Ovary (tissue), 9 donors: ENCODE results near the gene CFAP61. TPM values are rescaled to one million over a fixed set of nuclear protein-coding genes. Genes with fewer than 3 reads are reported as not detected.

ENCODE experiments used
- DNase-seq, 5 donors: peaks; one replicate each; pipeline ENCODE4 v3.0.0-alpha.2; 2019 to 2020
- H3K27ac ChIP-seq, 2 donors: fragments of 200-600 bp; one replicate each; pipeline versions ENCODE4 v1.5.1 to v1.8.0; 2019 to 2022
- H3K27me3 ChIP-seq: fragments of 200-600 bp; one replicate; pipeline ENCODE4 v1.8.0; 2022
- H3K36me3 ChIP-seq: fragments of 200-600 bp; sonication (generic); one replicate; pipeline ENCODE4 v1.5.1; 2019
- H3K4me1 ChIP-seq: one replicate; pipeline ENCODE4 v1.8.1; 2013; ENCODE audit warnings: mild to moderate bottlenecking, moderate library complexity; ENCODE audit not compliant: insufficient read depth
- H3K4me3 ChIP-seq: fragments of 200-600 bp; sonication (generic); one replicate; pipeline ENCODE4 v1.5.1; 2017
- H3K9me3 ChIP-seq, 2 donors: fragments of 200-600 bp in 1 of 2; sonication (generic) in 1 of 2; one replicate each; pipeline versions ENCODE4 v1.5.1 to v1.8.1; 2013 to 2019; ENCODE audit warnings: mild to moderate bottlenecking in 1 of 2, moderate library complexity in 1 of 2
- EP300 ChIP-seq: sonication (generic); formaldehyde crosslinking; IDR thresholded peaks from one replicate; pipeline ENCODE4 v1.6.1; 2017; ENCODE audit warnings: antibody characterized with exemption
- POLR2A ChIP-seq: fragments of 450-650 bp; IDR thresholded peaks from one replicate; pipeline ENCODE4 v1.6.1; 2017; ENCODE audit warnings: antibody characterized with exemption, mild to moderate bottlenecking, moderate library complexity
- WGBS, 3 donors: extraction: QIAGEN DNeasy Blood & Tissue Kit in 1 of 3; methylation state at CpG; one replicate each; pipeline versions ENCODE4 v1.1.5 to v1.1.7; 2013 to 2017; 5-methylcytosine and 5-hydroxymethylcytosine counted together
- intact Hi-C, 4 donors: fragments of 100-400 bp; cut with DNase I; formaldehyde crosslinking; loops; one replicate each; pipeline versions ENCODE4 v1.11.0 to v1.15.1; 2022 to 2023
- polyA plus RNA-seq, 2 donors: library from polyadenylated mRNA; stranded (reverse); fragments of 200-250 nt in 1 of 2; fragments of 350-450 nt in 1 of 2; fragmentation: Illumina TruSeq in 1 of 2; extraction: RNeasy Lipid Tissue Mini Kit (QIAGEN cat#74804) in 1 of 2; gene quantifications; one replicate each; pipeline ENCODE4 v1.2.3, GENCODE V29; 2013 to 2014
- total RNA-seq, 7 donors: library from RNA; depleted of rRNA in 2 of 7; stranded (reverse); fragments of >200 nt in 2 of 7; fragmentation: NEBNext Ultra II Directional in 3 of 7; extraction: Animal tissue kit (Norgen Biotek cat#: 25700) in 3 of 7; gene quantifications; one replicate each; pipeline versions ENCODE4 v1.1.0 to v1.2.4, GENCODE V29; 2016 to 2023
- TF ChIP-seq, protein P1 (sequence below), 3 donors: fragments of 450-650 bp in 2 of 3; fragments of 200-600 bp in 1 of 3; IDR thresholded peaks; one replicate each; pipeline versions ENCODE4 v1.5.1 to v1.8.0; 2016 to 2022; ENCODE audit warnings: antibody characterized with exemption in 3 of 3, mild to moderate bottlenecking in 1 of 3
- donor health status: DM: no; HTN: no; CAD: no; lungs with moderate emphysema.
- donor health status: DM: no; HTN: no; CAD: no.
- donor health status: Bipolar disorder and iron deficiency.
- donor health status: DM: yes; HTN: yes; CAD: no.
- donor health status: DM: no; HTN: no; CAD: no.
- donor health status: DM: yes; HTN: yes; CAD: no.

The CFAP61 gene
- total and polyA plus RNA-seq, 9 donors, result 0.12 to 13.1 (median 0.96) TPM; not detected in 1

- no peak overlapping the region for H3K27ac ChIP-seq
- no peak for TF ChIP-seq POLR2A
- no peaks in the 10 kb centered on the region for H3K36me3 ChIP-seq
- WGBS, 3 donors, result 81 to 91% (median 86%) methylated on average over 1 of the region's 1 CpG
- no peaks in the 10 kb centered on the region for H3K9me3 ChIP-seq
- no peak overlapping the region for H3K4me3 ChIP-seq
- no peak for DNase-seq
- no peaks in the 10 kb centered on the region for H3K4me1 ChIP-seq
- intact Hi-C loops, result no loop called here
- no peaks in the 10 kb centered on the region for H3K27me3 ChIP-seq
Observed at GRCh38 chr20:20273286-20273685, 221.0 kb downstream of the CFAP61 start.

- Histone ChIP-seq H3K9me3 (no peaks in the 10 kb centered on the region), H3K4me3 (no peak overlapping the region), H3K27ac (no peak overlapping the region), H3K27me3 (no peaks in the 10 kb centered on the region), H3K36me3 (no peaks in the 10 kb centered on the region), H3K4me1 (no peaks in the 10 kb centered on the region)
- TF ChIP-seq POLR2A (no peak), EP300 (no peak)
- TF ChIP-seq, protein P1, sequence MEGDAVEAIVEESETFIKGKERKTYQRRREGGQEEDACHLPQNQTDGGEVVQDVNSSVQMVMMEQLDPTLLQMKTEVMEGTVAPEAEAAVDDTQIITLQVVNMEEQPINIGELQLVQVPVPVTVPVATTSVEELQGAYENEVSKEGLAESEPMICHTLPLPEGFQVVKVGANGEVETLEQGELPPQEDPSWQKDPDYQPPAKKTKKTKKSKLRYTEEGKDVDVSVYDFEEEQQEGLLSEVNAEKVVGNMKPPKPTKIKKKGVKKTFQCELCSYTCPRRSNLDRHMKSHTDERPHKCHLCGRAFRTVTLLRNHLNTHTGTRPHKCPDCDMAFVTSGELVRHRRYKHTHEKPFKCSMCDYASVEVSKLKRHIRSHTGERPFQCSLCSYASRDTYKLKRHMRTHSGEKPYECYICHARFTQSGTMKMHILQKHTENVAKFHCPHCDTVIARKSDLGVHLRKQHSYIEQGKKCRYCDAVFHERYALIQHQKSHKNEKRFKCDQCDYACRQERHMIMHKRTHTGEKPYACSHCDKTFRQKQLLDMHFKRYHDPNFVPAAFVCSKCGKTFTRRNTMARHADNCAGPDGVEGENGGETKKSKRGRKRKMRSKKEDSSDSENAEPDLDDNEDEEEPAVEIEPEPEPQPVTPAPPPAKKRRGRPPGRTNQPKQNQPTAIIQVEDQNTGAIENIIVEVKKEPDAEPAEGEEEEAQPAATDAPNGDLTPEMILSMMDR (IDR thresholded peaks at IDR 0.05), result no peak
- WGBS, 3 donors, result 71 to 88% (median 74%) methylated on average over 3 of the region's 3 CpGs
- no peak for DNase-seq
- intact Hi-C loops, result no loop called here
Observed at GRCh38 chr20:20274821-20275220, 222.5 kb downstream of the CFAP61 start.

- Histone ChIP-seq H3K4me3 (no peak overlapping the region), H3K9me3 (no peaks in the 10 kb centered on the region), H3K4me1 (no peaks in the 10 kb centered on the region), H3K36me3 (no peaks in the 10 kb centered on the region), H3K27me3 (no peaks in the 10 kb centered on the region), H3K27ac (no peak overlapping the region)
- TF ChIP-seq POLR2A, result no peak
- TF ChIP-seq, protein P1 (IDR thresholded peaks at IDR 0.05), result no peak
- no peak for TF ChIP-seq EP300
- intact Hi-C loops, result no loop called here
- 28 to 35% (median 34%) methylated on average over 5 of the region's 5 CpGs for WGBS, 3 donors
- no peak for DNase-seq
Observed at GRCh38 chr20:20275636-20276035, 223.3 kb downstream of the CFAP61 start.

DNA sequence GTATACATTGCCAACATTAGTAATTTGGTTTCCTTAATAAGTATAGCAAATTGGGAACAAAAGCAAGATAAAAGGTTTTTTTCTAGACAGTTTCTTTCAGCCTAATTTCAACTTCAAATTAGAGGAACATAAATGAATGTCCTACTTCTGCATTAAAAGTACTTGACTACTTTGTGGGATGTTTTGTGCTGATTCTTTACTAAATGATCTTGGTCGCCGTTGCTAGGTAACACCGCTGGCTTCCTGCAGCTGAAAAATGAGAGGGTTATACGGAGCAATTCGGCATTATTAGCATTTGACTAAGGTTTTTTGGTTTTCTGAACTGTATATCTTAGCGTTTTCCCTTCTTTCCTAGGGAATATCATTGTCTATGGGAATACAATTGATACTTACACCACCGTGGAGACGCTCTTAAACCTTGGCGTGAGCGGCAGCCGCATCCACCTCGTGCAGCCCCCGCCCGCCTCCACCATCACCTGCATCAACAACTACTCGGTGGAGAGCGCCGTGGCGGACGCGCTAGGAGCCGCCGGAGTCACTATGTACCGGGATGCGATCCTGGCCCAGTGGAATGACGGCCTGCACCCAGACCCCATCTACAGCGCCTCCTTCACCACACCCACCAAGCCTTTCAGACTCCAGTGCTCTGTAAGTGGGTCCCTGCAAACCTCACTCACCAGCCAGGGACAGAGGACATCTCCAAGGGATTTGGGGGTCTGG is 224.6 kb downstream of the CFAP61 start:
- Histone ChIP-seq H3K27ac (no peak overlapping the region), H3K4me3 (no peak overlapping the region), H3K9me3 (no peaks in the 10 kb centered on the region), H3K36me3 (no peaks in the 10 kb centered on the region), H3K27me3 (no peaks in the 10 kb centered on the region), H3K4me1 (no peaks in the 10 kb centered on the region)
- intact Hi-C loops, result no loop called here
- no peak for DNase-seq
- TF ChIP-seq EP300 (no peak), POLR2A (no peak)
- TF ChIP-seq, protein P1 (IDR thresholded peaks at IDR 0.05), result no peak
- WGBS, 3 donors, result 26 to 55% (median 30%) methylated on average over 26 of the region's 26 CpGs

GRCh38 chr20:20277894-20278335 is 225.6 kb downstream of the CFAP61 start:
- WGBS, 3 donors, result 84 to 87% (median 85%) methylated on average over 3 of the region's 3 CpGs
- Histone ChIP-seq H3K4me1 (no peaks in the 10 kb centered on the region), H3K27me3 (no peaks in the 10 kb centered on the region), H3K9me3 (no peaks in the 10 kb centered on the region), H3K36me3 (no peaks in the 10 kb centered on the region), H3K4me3 (no peak overlapping the region), H3K27ac (no peak overlapping the region)
- TF ChIP-seq, protein P1 (IDR thresholded peaks at IDR 0.05), result no peak
- TF ChIP-seq POLR2A (no peak), EP300 (no peak)
- intact Hi-C loops, result no loop called here
- DNase-seq, result no peak
